Measurements from ENCODE around the gene ADCY9.

- TF ChIP-seq, protein P1, sequence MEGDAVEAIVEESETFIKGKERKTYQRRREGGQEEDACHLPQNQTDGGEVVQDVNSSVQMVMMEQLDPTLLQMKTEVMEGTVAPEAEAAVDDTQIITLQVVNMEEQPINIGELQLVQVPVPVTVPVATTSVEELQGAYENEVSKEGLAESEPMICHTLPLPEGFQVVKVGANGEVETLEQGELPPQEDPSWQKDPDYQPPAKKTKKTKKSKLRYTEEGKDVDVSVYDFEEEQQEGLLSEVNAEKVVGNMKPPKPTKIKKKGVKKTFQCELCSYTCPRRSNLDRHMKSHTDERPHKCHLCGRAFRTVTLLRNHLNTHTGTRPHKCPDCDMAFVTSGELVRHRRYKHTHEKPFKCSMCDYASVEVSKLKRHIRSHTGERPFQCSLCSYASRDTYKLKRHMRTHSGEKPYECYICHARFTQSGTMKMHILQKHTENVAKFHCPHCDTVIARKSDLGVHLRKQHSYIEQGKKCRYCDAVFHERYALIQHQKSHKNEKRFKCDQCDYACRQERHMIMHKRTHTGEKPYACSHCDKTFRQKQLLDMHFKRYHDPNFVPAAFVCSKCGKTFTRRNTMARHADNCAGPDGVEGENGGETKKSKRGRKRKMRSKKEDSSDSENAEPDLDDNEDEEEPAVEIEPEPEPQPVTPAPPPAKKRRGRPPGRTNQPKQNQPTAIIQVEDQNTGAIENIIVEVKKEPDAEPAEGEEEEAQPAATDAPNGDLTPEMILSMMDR (IDR thresholded peaks at IDR 0.05; ENCODE audit: low read depth, low read length): no peak
- TF ChIP-seq POLR2A (IDR thresholded peaks at IDR 0.05; ENCODE audit: extremely low read depth, insufficient read length): no peak
- TF ChIP-seq, protein P2, sequence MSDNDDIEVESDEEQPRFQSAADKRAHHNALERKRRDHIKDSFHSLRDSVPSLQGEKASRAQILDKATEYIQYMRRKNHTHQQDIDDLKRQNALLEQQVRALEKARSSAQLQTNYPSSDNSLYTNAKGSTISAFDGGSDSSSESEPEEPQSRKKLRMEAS (IDR thresholded peaks at IDR 0.05; ENCODE audit: low read depth, low read length): no peak
- no peak for TF ChIP-seq MYC (IDR thresholded peaks at IDR 0.05; ENCODE audit: low read depth, low read length)
These were observed 70.0 kb downstream of the ADCY9 start for GRCh38 chr16:4046221-4046620.
